ENCODE results near the gene NID2. TPM values are rescaled to one million over a fixed set of nuclear protein-coding genes. Genes with fewer than 3 reads are reported as not detected.

NID2 gene
- total RNA-seq, 1 donor: 146 TPM

DNA sequence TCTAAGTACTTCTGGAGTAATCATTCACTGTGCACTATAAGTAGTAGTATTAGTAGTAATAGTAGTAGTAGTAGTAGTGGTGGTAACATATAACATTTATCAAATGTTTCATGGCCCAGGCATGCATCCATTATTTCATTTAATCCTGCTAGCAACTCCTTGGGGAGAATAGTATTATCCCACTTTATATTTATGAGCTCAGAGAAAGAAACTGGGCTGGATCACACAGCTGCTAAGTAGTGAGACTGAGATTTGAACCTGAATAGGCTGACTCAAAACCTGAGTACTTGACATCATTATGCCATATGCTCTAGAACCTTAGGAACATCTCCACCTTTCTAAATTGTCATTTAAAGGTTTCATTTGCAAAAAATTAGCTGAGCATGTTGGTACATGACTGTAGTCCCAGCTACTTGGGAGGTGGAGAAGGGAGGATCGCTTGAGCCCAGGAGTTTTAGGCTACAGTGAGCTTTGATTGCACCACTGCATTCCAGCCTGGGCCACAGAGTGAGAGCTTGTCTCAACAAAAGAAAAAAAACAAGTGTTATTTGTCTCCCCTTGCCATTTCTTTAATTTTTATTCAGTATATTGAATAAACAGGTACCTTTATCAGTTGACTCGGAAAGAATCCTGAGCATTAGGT, 11.4 kb upstream of the NID2 start:
- no peak overlapping the region for H3K4me3 ChIP-seq (ENCODE audit: low read depth, low read length)
- peak; percentile 90 for DNase-seq (ENCODE audit: low read depth)
- TF ChIP-seq, protein P1, sequence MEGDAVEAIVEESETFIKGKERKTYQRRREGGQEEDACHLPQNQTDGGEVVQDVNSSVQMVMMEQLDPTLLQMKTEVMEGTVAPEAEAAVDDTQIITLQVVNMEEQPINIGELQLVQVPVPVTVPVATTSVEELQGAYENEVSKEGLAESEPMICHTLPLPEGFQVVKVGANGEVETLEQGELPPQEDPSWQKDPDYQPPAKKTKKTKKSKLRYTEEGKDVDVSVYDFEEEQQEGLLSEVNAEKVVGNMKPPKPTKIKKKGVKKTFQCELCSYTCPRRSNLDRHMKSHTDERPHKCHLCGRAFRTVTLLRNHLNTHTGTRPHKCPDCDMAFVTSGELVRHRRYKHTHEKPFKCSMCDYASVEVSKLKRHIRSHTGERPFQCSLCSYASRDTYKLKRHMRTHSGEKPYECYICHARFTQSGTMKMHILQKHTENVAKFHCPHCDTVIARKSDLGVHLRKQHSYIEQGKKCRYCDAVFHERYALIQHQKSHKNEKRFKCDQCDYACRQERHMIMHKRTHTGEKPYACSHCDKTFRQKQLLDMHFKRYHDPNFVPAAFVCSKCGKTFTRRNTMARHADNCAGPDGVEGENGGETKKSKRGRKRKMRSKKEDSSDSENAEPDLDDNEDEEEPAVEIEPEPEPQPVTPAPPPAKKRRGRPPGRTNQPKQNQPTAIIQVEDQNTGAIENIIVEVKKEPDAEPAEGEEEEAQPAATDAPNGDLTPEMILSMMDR (IDR thresholded peaks at IDR 0.05; ENCODE audit: insufficient read depth, low read length): no peak

DNA sequence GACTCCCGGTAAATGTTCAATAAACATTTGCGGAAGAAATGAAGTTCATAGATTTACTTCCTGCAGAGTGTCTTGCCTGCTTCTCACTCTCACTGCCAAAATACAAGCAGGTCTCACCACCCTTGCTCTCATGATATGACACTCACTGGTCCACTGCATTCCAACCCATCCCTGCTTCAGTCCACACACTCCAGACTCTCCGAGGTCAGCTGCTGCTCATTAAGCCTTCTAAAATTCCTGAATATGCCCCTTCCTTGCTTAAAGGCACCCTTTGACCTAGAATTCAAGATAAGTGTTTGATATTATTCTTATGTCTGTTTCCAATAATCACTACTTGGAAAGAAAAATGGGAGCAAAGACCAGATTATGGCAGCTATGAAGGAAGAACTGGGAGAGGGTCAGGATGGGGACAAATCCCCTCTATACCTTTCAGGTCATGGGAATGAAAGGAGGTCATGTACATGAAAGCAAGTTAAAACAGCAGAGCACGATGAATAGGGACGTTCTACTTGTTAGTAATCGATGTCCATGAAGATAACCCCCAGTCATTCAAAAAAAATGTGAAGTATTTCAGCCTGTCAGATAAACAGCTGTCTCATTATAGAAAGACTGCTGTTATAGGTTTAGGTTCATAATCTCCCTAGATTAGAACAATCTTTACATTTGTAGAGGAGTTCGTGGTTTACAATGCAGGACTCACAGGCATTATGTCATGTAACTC, 10.5 kb upstream of the NID2 start:
- DNase-seq (ENCODE audit: low read depth): peak; percentile 61
- no peak overlapping the region for H3K4me3 ChIP-seq (ENCODE audit: low read depth, low read length)
- TF ChIP-seq, protein P1 (IDR thresholded peaks at IDR 0.05; ENCODE audit: insufficient read depth, low read length): no peak

DNA sequence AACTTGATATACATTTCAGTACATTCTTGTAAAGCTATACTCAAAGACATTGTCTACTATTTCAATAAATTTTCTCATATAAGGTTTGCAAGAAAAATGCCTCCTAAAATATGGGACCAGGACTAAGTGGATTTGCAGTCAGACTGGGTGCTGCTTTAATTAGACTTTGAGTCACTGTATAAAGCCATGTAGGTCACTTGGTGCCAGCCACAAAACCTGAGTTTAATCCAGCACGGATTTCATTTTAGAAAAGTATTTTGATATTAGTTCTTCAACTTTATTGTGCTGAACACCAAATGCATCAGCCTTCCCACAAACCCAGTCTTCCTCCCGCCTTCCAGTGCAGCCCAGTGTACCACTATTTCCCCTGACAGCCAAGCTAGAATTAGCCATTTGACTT, 9.9 kb upstream of the NID2 start:
- no peak overlapping the region for H3K4me3 ChIP-seq (ENCODE audit: low read depth, low read length)
- no peak for DNase-seq (ENCODE audit: low read depth)
- TF ChIP-seq, protein P1 (IDR thresholded peaks at IDR 0.05; ENCODE audit: insufficient read depth, low read length): no peak

DNA sequence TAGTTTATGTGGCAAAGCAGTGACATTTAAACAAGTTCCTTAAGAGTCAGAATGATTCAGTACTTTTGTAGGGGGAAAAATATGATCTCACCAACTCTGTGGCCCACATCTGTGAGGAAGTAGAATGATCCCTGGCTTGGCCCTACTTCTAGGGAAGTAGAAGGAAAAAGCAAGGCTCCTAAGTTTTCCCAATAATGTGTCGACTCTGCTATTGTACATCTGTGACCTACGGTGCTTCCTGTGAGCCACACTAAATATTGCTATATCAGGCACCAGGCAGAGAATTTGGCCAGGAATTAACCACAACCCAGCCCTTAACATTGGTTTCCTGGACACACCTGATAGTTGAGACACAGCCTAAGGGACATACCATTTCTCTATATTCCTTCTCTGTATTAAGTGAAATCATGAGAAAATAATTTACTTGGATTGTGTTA, 9.3 kb upstream of the NID2 start:
- DNase-seq (ENCODE audit: low read depth): peak; percentile 78
- no peak overlapping the region for H3K4me3 ChIP-seq (ENCODE audit: low read depth, low read length)
- TF ChIP-seq, protein P1 (IDR thresholded peaks at IDR 0.05; ENCODE audit: insufficient read depth, low read length): no peak

DNA sequence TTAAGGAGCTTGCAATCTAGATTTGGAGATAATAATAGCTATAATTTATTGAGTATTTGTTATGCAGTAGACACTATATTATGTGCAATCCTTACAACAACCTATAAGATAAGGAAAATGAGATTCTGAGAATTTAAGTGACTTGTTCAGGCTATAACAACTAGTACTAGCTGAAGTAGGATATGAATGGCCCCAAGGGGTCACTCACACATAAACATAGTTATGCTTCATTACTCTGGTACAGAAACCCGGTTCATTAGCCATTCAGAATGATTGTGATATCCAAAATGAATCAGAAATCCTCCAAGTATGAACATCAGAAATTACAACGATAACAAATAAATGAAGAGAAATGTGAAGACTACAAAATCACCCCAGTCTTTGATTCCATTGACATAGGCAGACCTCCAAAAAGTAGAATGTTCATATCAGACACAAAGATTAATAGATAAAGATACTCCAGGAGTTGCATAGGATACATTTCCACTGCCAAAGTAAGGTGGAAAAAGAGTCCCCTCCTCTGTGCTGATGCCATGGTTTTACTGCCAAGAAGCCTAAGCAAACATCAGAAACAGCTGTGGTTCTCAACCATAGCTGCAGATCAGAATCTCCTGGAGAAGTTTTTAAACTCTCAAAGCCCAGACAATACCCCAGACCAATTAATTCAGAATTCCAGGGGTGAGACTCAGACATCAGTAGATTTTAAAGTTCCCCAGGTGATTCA, 8.6 kb upstream of the NID2 start:
- TF ChIP-seq, protein P1 (IDR thresholded peaks at IDR 0.05; ENCODE audit: insufficient read depth, low read length): no peak
- H3K4me3 ChIP-seq (ENCODE audit: low read depth, low read length): no peak overlapping the region
- peak; percentile 66 for DNase-seq (ENCODE audit: low read depth)

DNA sequence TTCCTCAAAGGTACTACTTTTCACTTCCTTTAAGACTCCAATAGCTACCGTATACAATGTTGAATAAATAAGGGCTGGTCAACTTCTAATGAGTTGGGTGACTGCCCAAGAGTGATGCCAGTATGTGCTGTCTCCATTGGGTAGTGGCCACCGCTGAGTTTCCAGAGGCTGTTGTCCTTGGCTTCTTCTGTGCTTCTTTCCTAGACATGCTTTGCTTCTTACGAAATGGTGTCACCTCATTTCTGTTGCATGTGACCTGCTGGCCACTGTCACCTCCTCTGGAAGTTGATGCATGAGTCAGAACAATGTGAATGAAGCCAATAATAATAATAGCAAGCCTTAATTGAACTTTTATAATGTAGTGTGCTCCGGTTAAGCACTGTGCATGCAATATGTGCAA, 7.5 kb upstream of the NID2 start:
- TF ChIP-seq, protein P1 (IDR thresholded peaks at IDR 0.05; ENCODE audit: insufficient read depth, low read length): no peak
- peak; percentile 78 for DNase-seq (ENCODE audit: low read depth)

More for the DNA sequence above, 7.5 kb upstream of the NID2 start:
- no peak overlapping the region for H3K4me3 ChIP-seq (ENCODE audit: low read depth, low read length)

Data from fibroblast of the aortic adventitia (primary cell).